Measurements from ENCODE around the gene PLA2G6.

Gene PLA2G6

GRCh38 chr22:38203855-38204514, 22.4 kb upstream of the PLA2G6 start:
- peak overlapping the region; percentile 83 for H3K4me3 ChIP-seq (ENCODE audit: low read depth, low read length)
- ChIA-PET POLR2A (interaction anchor here (0.7 to 1.5 kb wide), 4 partner anchors 9 to 66 kb away, joined by 3 to 10 read pairs (median 5); no protein-coding TSS in a partner anchor), CTCF (interaction anchor here (0.9 to 5.0 kb wide), 5 partner anchors 22 to 152 kb away, joined by 3 to 33 read pairs (median 4); partner anchors contain the start of gene PLA2G6)
- no peak for TF ChIP-seq CTCF (IDR thresholded peaks at IDR 0.05; ENCODE audit: insufficient read depth, low read length, missing control alignments)
- DNase-seq (ENCODE audit: low read depth, low spot score), result no peak

- ChIA-PET CTCF (interaction anchor here (0.9 to 5.0 kb wide), 6 partner anchors 14 to 151 kb away, joined by 3 to 33 read pairs (median 4); partner anchors contain the start of gene PLA2G6), POLR2A (interaction anchor here (0.7 to 1.5 kb wide), 4 partner anchors 10 to 70 kb away, joined by 3 to 10 read pairs (median 4); partner anchors contain the start of gene TMEM184B)
- no peak for TF ChIP-seq CTCF (IDR thresholded peaks at IDR 0.05; ENCODE audit: insufficient read depth, low read length, missing control alignments)
- DNase-seq (ENCODE audit: low read depth, low spot score), result no peak
- peak overlapping the region; percentile 83 for H3K4me3 ChIP-seq (ENCODE audit: low read depth, low read length)
Measured at GRCh38 chr22:38203090-38203810, 21.6 kb upstream of the PLA2G6 start.

DNA sequence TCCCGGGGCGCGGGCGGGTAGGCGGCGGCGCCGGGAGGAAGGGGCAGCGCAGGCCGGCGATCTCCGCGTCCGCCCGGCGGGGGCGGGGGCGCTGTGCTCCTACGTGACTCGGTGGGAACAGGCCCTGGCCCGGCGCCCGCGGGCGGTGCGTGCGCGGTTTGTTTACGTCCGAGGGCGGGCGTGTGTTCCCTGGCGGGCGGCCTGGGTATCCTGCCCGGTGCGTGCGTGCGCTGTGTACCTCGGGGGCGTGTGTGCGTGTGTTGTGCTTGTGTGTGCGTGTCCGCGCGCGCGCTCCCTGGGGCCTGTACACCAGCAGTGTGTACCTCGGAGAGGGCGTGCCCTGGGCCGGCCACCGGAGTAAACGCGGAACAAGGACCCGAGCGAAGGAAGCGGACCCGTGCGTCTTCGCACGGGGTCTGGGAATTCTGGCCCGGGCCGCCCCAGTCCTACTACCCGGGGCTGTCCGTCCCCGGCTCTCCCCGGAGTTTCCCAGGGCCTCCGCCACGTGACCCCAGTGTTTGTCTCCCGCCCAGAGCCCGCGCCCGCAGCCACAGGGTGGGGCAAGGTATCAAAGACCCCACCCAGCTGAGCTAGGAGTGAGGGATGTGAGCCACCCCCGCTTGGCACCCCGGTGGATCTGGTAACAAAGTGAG, 20.9 kb upstream of the PLA2G6 start:
- peak; percentile 4 for TF ChIP-seq CTCF (IDR thresholded peaks at IDR 0.05; ENCODE audit: insufficient read depth, low read length, missing control alignments)
- DNase-seq (ENCODE audit: low read depth, low spot score), result no peak
- POLR2A ChIA-PET, result interaction anchor here (1.0 to 1.5 kb wide), 7 partner anchors 16 to 111 kb away, joined by 3 to 13 read pairs (median 5); partner anchors contain the start of genes PLA2G6 and TMEM184B
- CTCF ChIA-PET, result interaction anchor here (0.9 to 2.1 kb wide), 4 partner anchors 15 to 88 kb away, joined by 3 to 8 read pairs (median 4); partner anchors contain the start of gene PLA2G6
- H3K4me3 ChIP-seq (ENCODE audit: low read depth, low read length), result peak overlapping the region; percentile 83

- peak; percentile 73 for DNase-seq (ENCODE audit: low read depth, low spot score)
- POLR2A ChIA-PET, result interaction anchor here (0.6 to 1.4 kb wide), 13 partner anchors 11 to 197 kb away, joined by 3 to 13 read pairs (median 4); partner anchors contain the start of genes PLA2G6 and TMEM184B
- H3K4me3 ChIP-seq (ENCODE audit: low read depth, low read length), result peak within 1 kb of the TSS; percentile 83
- CTCF ChIA-PET, result interaction anchor here (0.9 to 2.1 kb wide), 5 partner anchors 9 to 100 kb away, joined by 3 to 8 read pairs (median 3); no protein-coding TSS in a partner anchor
- no peak for TF ChIP-seq CTCF (IDR thresholded peaks at IDR 0.05; ENCODE audit: insufficient read depth, low read length, missing control alignments)
Measured at GRCh38 chr22:38201711-38202436, 20.2 kb upstream of the PLA2G6 start, which contains the start of gene MAFF. Gene MAFF, plus strand, starts transcription at chr22:38201994. Its CDS starts 11,860 bp downstream, at chr22:38213854.

DNA sequence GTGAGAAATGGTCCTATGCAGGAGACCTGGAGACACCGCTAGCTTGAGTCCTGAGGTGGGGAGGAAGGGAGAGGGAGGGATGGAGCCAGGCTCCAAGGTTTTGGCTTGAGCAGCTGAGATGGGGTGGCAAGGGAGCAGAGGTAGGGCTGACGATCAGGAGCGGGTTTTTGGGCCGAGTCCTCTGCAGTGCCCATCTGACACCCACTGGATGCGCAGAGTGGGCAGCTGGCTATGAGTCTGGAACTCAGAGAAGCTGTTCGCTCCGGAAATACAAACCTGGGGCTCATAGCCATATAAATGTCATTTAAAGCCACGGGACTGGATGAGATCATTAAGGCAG, 19.7 kb upstream of the PLA2G6 start:
- CTCF ChIA-PET, result interaction anchor here (0.9 to 2.1 kb wide), 6 partner anchors 9 to 99 kb away, joined by 3 to 8 read pairs (median 3); no protein-coding TSS in a partner anchor
- no peak for TF ChIP-seq CTCF (IDR thresholded peaks at IDR 0.05; ENCODE audit: insufficient read depth, low read length, missing control alignments)

More for the DNA sequence above, 19.7 kb upstream of the PLA2G6 start:
- peak overlapping the region; percentile 52 for H3K4me3 ChIP-seq (ENCODE audit: low read depth, low read length)
- POLR2A ChIA-PET, result interaction anchor here (0.6 to 1.4 kb wide), 12 partner anchors 11 to 197 kb away, joined by 3 to 13 read pairs (median 4); partner anchors contain the start of gene PLA2G6
- no peak for DNase-seq (ENCODE audit: low read depth, low spot score)
